ENCODE measurements around the gene MLF1. TPM values are rescaled to one million over a fixed set of nuclear protein-coding genes. Genes with fewer than 3 reads are reported as not detected.

MLF1 gene
- total RNA-seq, 1 donor from 2014 or later = 212 TPM

Other genes starting within 250 kb of the MLF1 start
- 60.1 TPM for gene GFM1, start 73.3 kb downstream of the MLF1 start, total RNA-seq
- 2.4 TPM for gene LXN, start 101.5 kb downstream of the MLF1 start, total RNA-seq
- 9.1 TPM for gene RARRES1, start 161.3 kb downstream of the MLF1 start, total RNA-seq
- 27.3 TPM for gene MFSD1, start 230.9 kb downstream of the MLF1 start, total RNA-seq